ENCODE results near the gene PKP3.

DNA sequence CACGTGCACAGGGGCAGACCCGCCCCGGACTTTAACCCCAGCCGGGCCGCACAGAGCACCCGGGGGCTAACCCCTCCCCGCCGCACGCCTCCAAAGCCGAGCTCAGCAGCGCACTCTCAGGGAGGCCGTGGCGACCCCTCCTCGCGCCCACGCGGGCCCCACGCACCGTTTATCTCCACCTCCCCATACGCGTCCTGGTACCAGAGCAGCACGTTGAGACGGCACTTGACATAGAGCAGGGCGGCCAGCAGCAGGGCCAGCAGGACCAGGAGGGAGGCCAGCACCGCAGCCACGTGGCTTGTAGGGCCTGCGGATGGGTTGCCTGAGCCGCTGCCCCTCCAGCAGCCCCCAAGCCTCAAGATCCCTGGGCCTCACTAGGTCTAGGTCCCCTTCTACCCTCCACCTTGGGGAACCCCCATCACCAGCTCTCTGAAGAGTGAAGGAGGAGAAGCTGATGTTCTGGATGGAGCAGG is 13.7 kb downstream of the PKP3 start:
- TF ChIP-seq, protein P1, sequence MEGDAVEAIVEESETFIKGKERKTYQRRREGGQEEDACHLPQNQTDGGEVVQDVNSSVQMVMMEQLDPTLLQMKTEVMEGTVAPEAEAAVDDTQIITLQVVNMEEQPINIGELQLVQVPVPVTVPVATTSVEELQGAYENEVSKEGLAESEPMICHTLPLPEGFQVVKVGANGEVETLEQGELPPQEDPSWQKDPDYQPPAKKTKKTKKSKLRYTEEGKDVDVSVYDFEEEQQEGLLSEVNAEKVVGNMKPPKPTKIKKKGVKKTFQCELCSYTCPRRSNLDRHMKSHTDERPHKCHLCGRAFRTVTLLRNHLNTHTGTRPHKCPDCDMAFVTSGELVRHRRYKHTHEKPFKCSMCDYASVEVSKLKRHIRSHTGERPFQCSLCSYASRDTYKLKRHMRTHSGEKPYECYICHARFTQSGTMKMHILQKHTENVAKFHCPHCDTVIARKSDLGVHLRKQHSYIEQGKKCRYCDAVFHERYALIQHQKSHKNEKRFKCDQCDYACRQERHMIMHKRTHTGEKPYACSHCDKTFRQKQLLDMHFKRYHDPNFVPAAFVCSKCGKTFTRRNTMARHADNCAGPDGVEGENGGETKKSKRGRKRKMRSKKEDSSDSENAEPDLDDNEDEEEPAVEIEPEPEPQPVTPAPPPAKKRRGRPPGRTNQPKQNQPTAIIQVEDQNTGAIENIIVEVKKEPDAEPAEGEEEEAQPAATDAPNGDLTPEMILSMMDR (IDR thresholded peaks at IDR 0.05) = no peak
- no peak for TF ChIP-seq POLR2A (IDR thresholded peaks at IDR 0.05)

Data from stomach (tissue), 4 donors.